OCI-LY1 (cell line): Measurements from ENCODE around the gene SPSB1.

Experiments used
- CTCF ChIP-seq: fragments of 200-600 bp; sonication (generic), shearing (Covaris generic); IDR thresholded peaks from 2 replicates; pipeline ENCODE4 v1.5.1; 2017; ENCODE audit warnings: mild to moderate bottlenecking, antibody characterized with exemption, low read length, moderate library complexity, mixed read lengths
- EZH2 ChIP-seq: fragments of 200-600 bp; sonication (generic), shearing (Covaris generic); IDR thresholded peaks from 2 replicates; pipeline ENCODE4 v1.8.0; 2017; ENCODE audit warnings: borderline replicate concordance, mixed run types, mild to moderate bottlenecking, antibody characterized with exemption, low read length, moderate library complexity, mixed read lengths

GRCh38 chr1:9319208-9319788, 26.6 kb downstream of the SPSB1 start:
- TF ChIP-seq CTCF (no peak), EZH2 (no peak)
